IMR-90 (cell line): ENCODE results near the gene KRTAP5-7. TPM values are rescaled to one million over a fixed set of nuclear protein-coding genes. Genes with fewer than 3 reads are reported as not detected.

Source experiments
- ATAC-seq: fragments of 200-7000 bp; cut with Tn5 transposase; 2 replicates; pipeline ENCODE4 v1.9.1; 2020; ENCODE audit warnings: low read depth, mild to moderate bottlenecking, moderate library complexity
- BruUV-seq: library from RNA; stranded (reverse); fragments of 400-500 nt; replicated peaks from 2 replicates; lab custom pipeline; 2021; lab: Mats Ljungman, UMichigan
- CTCF ChIA-PET: fragments of 300-600 bp; formaldehyde crosslinking; extraction: SDS; loops from one replicate; lab custom pipeline; 2021; ENCODE audit warnings: antibody characterized with exemption; lab: Yijun Ruan, JAX
- POLR2A ChIA-PET: fragments of 300-600 bp; sonication (Branson Sonifier 250); formaldehyde crosslinking; loops from one replicate; lab custom pipeline; 2022; ENCODE audit warnings: antibody characterized with exemption; ENCODE audit not compliant: unreplicated experiment; lab: Charles Lee
- DNase-seq: peaks from one replicate; pipeline ENCODE4 v3.0.0; 2013
- H2AFZ ChIP-seq: replicated peaks from 2 replicates; pipeline ENCODE3; 2013; ENCODE audit warnings: low read length, mild to moderate bottlenecking; ENCODE audit not compliant: poor library complexity
- H2AK5ac ChIP-seq: 2 replicates; pipeline ENCODE4 v1.6.1; 2013; ENCODE audit warnings: low read depth, low read length, inconsistent platforms
- H2AK9ac ChIP-seq: replicated peaks from 2 replicates; pipeline ENCODE3; 2013; ENCODE audit warnings: mild to moderate bottlenecking, low read depth, low read length, moderate library complexity; ENCODE audit not compliant: poor library complexity
- H2BK120ac ChIP-seq: 2 replicates; pipeline ENCODE4 v1.6.1; 2013; ENCODE audit warnings: low read depth, low read length, inconsistent platforms
- H2BK15ac ChIP-seq: 3 replicates; pipeline ENCODE4 v1.6.1; 2013; ENCODE audit warnings: low read depth, low read length, inconsistent platforms
- H2BK20ac ChIP-seq: 2 replicates; pipeline ENCODE4 v1.6.1; 2013; ENCODE audit warnings: low read depth, mild to moderate bottlenecking, inconsistent platforms, low read length, moderate library complexity
- H2BK5ac ChIP-seq: 2 replicates; pipeline ENCODE4 v1.6.1; 2013; ENCODE audit warnings: mild to moderate bottlenecking, low read depth, low read length, inconsistent platforms; ENCODE audit not compliant: poor library complexity, severe bottlenecking
- H3K14ac ChIP-seq: replicated peaks from 2 replicates; pipeline ENCODE4 v1.6.1; 2013; ENCODE audit warnings: low read depth, low read length, inconsistent platforms
- H3K18ac ChIP-seq: 2 replicates; pipeline ENCODE4 v1.6.1; 2013; ENCODE audit warnings: low read depth, low read length, control low read depth
- H3K23ac ChIP-seq: 2 replicates; pipeline ENCODE4 v1.6.1; 2013; ENCODE audit warnings: low read depth, low read length, inconsistent platforms
- H3K27ac ChIP-seq: 2 replicates; pipeline ENCODE4 v1.5.1; 2013; ENCODE audit warnings: mild to moderate bottlenecking, control low read depth, low read length; ENCODE audit not compliant: insufficient read depth
- H3K27me3 ChIP-seq: 2 replicates; pipeline ENCODE4 v1.6.1; 2013; ENCODE audit warnings: low read length; ENCODE audit not compliant: control insufficient read depth, insufficient read depth
- H3K36me3 ChIP-seq: 2 replicates; pipeline ENCODE4 v1.6.1; 2013; ENCODE audit warnings: low read length, mixed read lengths; ENCODE audit not compliant: control insufficient read depth, insufficient read depth
- H3K4ac ChIP-seq: 2 replicates; pipeline ENCODE4 v1.6.1; 2013; ENCODE audit warnings: low read depth, low read length, inconsistent platforms
- H3K4me1 ChIP-seq: 2 replicates; pipeline ENCODE4 v1.6.1; 2013; ENCODE audit warnings: low read length, mixed read lengths; ENCODE audit not compliant: control insufficient read depth, insufficient read depth
- H3K4me2 ChIP-seq: 2 replicates; pipeline ENCODE4 v1.6.1; 2013; ENCODE audit warnings: low read depth, mild to moderate bottlenecking, control low read depth, low read length, moderate library complexity
- H3K4me3 ChIP-seq: 2 replicates; pipeline ENCODE4 v1.5.1; 2013; ENCODE audit warnings: low read depth, mild to moderate bottlenecking, control low read depth, low read length, moderate library complexity; ENCODE audit not compliant: insufficient read depth
- H3K56ac ChIP-seq: 2 replicates; pipeline ENCODE4 v1.6.1; 2013; ENCODE audit warnings: low read length, inconsistent platforms; ENCODE audit not compliant: insufficient read depth; ENCODE audit errors: extremely low read depth
- H3K79me1 ChIP-seq, 2 experiments: 2 replicates each; pipeline ENCODE4 v1.6.1; 2013; ENCODE audit warnings: low read length in 2 of 2, inconsistent platforms in 1 of 2, low read depth in 1 of 2
- H3K9ac ChIP-seq: 2 replicates; pipeline ENCODE4 v1.6.1; 2013; ENCODE audit warnings: low read depth, low read length, control low read depth
- H3K9me1 ChIP-seq: 2 replicates; pipeline ENCODE4 v1.6.1; 2013; ENCODE audit warnings: low read length, inconsistent platforms; ENCODE audit not compliant: insufficient read depth
- H3K9me3 ChIP-seq: 2 replicates; pipeline ENCODE4 v1.6.1; 2013; ENCODE audit warnings: low read length; ENCODE audit not compliant: control insufficient read depth, insufficient read depth
- H4K20me1 ChIP-seq: 2 replicates; pipeline ENCODE4 v1.6.1; 2013; ENCODE audit warnings: low read length, inconsistent platforms; ENCODE audit not compliant: insufficient read depth
- H4K5ac ChIP-seq: 2 replicates; pipeline ENCODE4 v1.6.1; 2013; ENCODE audit warnings: mild to moderate bottlenecking, low read depth, low read length, control low read depth
- H4K8ac ChIP-seq, 2 experiments: 2 replicates each; pipeline ENCODE4 v1.6.1; 2013; ENCODE audit warnings: low read depth in 2 of 2, low read length in 2 of 2, control low read depth in 1 of 2, inconsistent platforms in 1 of 2
- H4K91ac ChIP-seq: 2 replicates; pipeline ENCODE4 v1.6.1; 2013; ENCODE audit warnings: low read depth, low read length, inconsistent platforms; ENCODE audit not compliant: insufficient read depth
- BHLHE40 ChIP-seq: fragments of 150-350 bp; IDR thresholded peaks from 2 replicates; pipeline ENCODE4 v1.6.1; 2016; ENCODE audit warnings: mild to moderate bottlenecking, low read depth, low read length
- CEBPB ChIP-seq: IDR thresholded peaks from 2 replicates; pipeline ENCODE4 v1.6.1; 2012; ENCODE audit warnings: low read depth, low read length, improper control_type of control experiment
- CHD1 ChIP-seq: IDR thresholded peaks from 2 replicates; pipeline ENCODE4 v1.6.1; 2012; ENCODE audit warnings: low read depth, low read length, improper control_type of control experiment
- FOS ChIP-seq: fragments of 150-350 bp; IDR thresholded peaks from 2 replicates; pipeline ENCODE4 v1.6.1; 2016; ENCODE audit warnings: low read depth, low read length
- MXI1 ChIP-seq: IDR thresholded peaks from 2 replicates; pipeline ENCODE4 v1.6.1; 2012; ENCODE audit warnings: low read depth, mild to moderate bottlenecking, low read length, moderate library complexity, borderline replicate concordance
- NFE2L2 ChIP-seq: fragments of 150-350 bp; IDR thresholded peaks from 2 replicates; pipeline ENCODE4 v1.6.1; 2016; ENCODE audit warnings: low read depth, mild to moderate bottlenecking, low read length
- POLR2A ChIP-seq: IDR thresholded peaks from 2 replicates; pipeline ENCODE4 v1.6.1; 2012; ENCODE audit warnings: mild to moderate bottlenecking, low read depth, low read length
- RCOR1 ChIP-seq: IDR thresholded peaks from 2 replicates; pipeline ENCODE4 v1.6.1; 2012; ENCODE audit warnings: mild to moderate bottlenecking, low read length, improper control_type of control experiment; ENCODE audit not compliant: insufficient replicate concordance
- RFX5 ChIP-seq: IDR thresholded peaks from 2 replicates; pipeline ENCODE4 v1.8.0; 2012; ENCODE audit warnings: low read depth, mild to moderate bottlenecking, low read length, moderate library complexity
- SMC3 ChIP-seq: fragments of 150-350 bp; IDR thresholded peaks from 2 replicates; pipeline ENCODE4 v1.6.1; 2016; ENCODE audit warnings: low read depth, mild to moderate bottlenecking, antibody characterized with exemption, low read length, moderate library complexity
- WGBS, 2 experiments: methylation state at CpG; one replicate each; pipeline versions ENCODE4 v1.1.5 to v1.1.7; 2013; ENCODE audit warnings: missing lambda C conversion rate in 2 of 2; ENCODE audit not compliant: insufficient read length in 1 of 2; ENCODE audit errors: extremely low coverage in 2 of 2; 5-methylcytosine and 5-hydroxymethylcytosine counted together
- dilution Hi-C: fragments of 300-500 bp; cut with HindIII; formaldehyde crosslinking; loops from one replicate; pipeline ENCODE4 v1.14.3; 2018; ENCODE audit warnings: low sequenced_read_pairs; ENCODE audit not compliant: unreplicated experiment
- in situ Hi-C: fragments of 300-500 bp; cut with MboI; formaldehyde crosslinking; loops from 3 replicates; pipeline ENCODE4 v1.14.3; 2019; ENCODE audit warnings: low sequenced_read_pairs, inconsistent platforms, mixed read lengths
- intact Hi-C: fragments of 100-400 bp; cut with micrococcal nuclease; formaldehyde crosslinking; loops from 2 replicates; pipeline ENCODE4 v1.10.0; 2022
- polyA plus RNA-seq, 3 experiments: library from polyadenylated mRNA; depleted of rRNA; stranded (reverse); fragments of >200 nt; gene quantifications; 2 replicates each; pipeline ENCODE4 v1.2.3, GENCODE V29; 2012; ENCODE audit warnings: low replicate concordance in 1 of 3
- total RNA-seq: library from RNA; depleted of rRNA; stranded (reverse); fragments of >200 nt; gene quantifications from 2 replicates; pipeline ENCODE4 v1.2.3, GENCODE V29; 2012
- TF ChIP-seq, protein P1 (sequence below): fragments of 150-350 bp; IDR thresholded peaks from 2 replicates; pipeline ENCODE4 v1.6.1; 2017; ENCODE audit warnings: mild to moderate bottlenecking, antibody characterized with exemption, low read length, low read depth

The KRTAP5-7 gene
- total and polyA plus RNA-seq, 2 of the 4 experiments (the other 2 are of a cell fraction) = not detected

GRCh38 chr11:71542382-71542781, 15.3 kb downstream of the KRTAP5-7 start:
- no peak overlapping the region for H3K56ac ChIP-seq
- H4K8ac ChIP-seq = no peak overlapping the region
- no TSS peak for BruUV-seq
- no peak overlapping the region for H2AK5ac ChIP-seq
- dilution Hi-C loops (no loop called here), intact Hi-C loops (no loop called here), in situ Hi-C loops (no loop called here)
- no peak overlapping the region for H3K18ac ChIP-seq
- H4K91ac ChIP-seq = no peak overlapping the region
- H2BK120ac ChIP-seq = no peak overlapping the region
- DNase-seq (no peak), ATAC-seq (no peak)
- no peak overlapping the region for H3K4ac ChIP-seq
- no peak overlapping the region for H3K14ac ChIP-seq
- ChIA-PET POLR2A (no interaction called here), CTCF (no interaction called here)
- no peaks in the 10 kb centered on the region for H3K4me1 ChIP-seq
- no peak overlapping the region for H3K9ac ChIP-seq
- no peak overlapping the region for H3K27ac ChIP-seq
- H2BK15ac ChIP-seq = no peak overlapping the region
- H3K4me3 ChIP-seq = no peak overlapping the region
- H3K23ac ChIP-seq = no peak overlapping the region
- no peaks in the 10 kb centered on the region for H3K9me1 ChIP-seq
- no CpG with 5 or more reads among the region's 7 CpGs for WGBS, 2 experiments
- no peak overlapping the region for H3K4me2 ChIP-seq
- no peak overlapping the region for H2AK9ac ChIP-seq
- H4K20me1 ChIP-seq = no peaks in the 10 kb centered on the region
- no peak overlapping the region for H2AFZ ChIP-seq
- no peak overlapping the region for H2BK5ac ChIP-seq
- no peaks in the 10 kb centered on the region for H3K36me3 ChIP-seq
- no peak for TF ChIP-seq RCOR1
- no peak for TF ChIP-seq CHD1
- TF ChIP-seq, protein P1, sequence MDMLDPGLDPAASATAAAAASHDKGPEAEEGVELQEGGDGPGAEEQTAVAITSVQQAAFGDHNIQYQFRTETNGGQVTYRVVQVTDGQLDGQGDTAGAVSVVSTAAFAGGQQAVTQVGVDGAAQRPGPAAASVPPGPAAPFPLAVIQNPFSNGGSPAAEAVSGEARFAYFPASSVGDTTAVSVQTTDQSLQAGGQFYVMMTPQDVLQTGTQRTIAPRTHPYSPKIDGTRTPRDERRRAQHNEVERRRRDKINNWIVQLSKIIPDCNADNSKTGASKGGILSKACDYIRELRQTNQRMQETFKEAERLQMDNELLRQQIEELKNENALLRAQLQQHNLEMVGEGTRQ = no peak
- no peak for TF ChIP-seq MXI1
- no peak for TF ChIP-seq RFX5
- TF ChIP-seq FOS = no peak
- no peak for TF ChIP-seq SMC3
- TF ChIP-seq POLR2A = no peak
- no peak for TF ChIP-seq BHLHE40
- no peak for TF ChIP-seq NFE2L2
- TF ChIP-seq CEBPB = no peak
- H2BK20ac ChIP-seq = no peak overlapping the region
- H3K27me3 ChIP-seq = peaks cover 18% of the 10 kb centered on the region
- no peaks in the 10 kb centered on the region for H3K79me1 ChIP-seq
- no peaks in the 10 kb centered on the region for H3K9me3 ChIP-seq
- no peak overlapping the region for H4K5ac ChIP-seq
